Erythroblast (primary cell): Measurements from ENCODE around the gene PHACTR2.

ENCODE experiments used
- DNase-seq, 2 experiments: peaks; one replicate each; lab custom pipeline; 2025; lab: John Stamatoyannopoulos, UW
- GATA1 ChIP-seq: IDR thresholded peaks from 2 replicates; pipeline ENCODE4 v1.6.1; 2011; ENCODE audit warnings: low read depth, mild to moderate bottlenecking, control low read depth, low read length, moderate library complexity
- POLR2A ChIP-seq: IDR thresholded peaks from 2 replicates; pipeline ENCODE4 v1.6.1; 2011; ENCODE audit warnings: mild to moderate bottlenecking, low read length

PHACTR2 gene

DNA sequence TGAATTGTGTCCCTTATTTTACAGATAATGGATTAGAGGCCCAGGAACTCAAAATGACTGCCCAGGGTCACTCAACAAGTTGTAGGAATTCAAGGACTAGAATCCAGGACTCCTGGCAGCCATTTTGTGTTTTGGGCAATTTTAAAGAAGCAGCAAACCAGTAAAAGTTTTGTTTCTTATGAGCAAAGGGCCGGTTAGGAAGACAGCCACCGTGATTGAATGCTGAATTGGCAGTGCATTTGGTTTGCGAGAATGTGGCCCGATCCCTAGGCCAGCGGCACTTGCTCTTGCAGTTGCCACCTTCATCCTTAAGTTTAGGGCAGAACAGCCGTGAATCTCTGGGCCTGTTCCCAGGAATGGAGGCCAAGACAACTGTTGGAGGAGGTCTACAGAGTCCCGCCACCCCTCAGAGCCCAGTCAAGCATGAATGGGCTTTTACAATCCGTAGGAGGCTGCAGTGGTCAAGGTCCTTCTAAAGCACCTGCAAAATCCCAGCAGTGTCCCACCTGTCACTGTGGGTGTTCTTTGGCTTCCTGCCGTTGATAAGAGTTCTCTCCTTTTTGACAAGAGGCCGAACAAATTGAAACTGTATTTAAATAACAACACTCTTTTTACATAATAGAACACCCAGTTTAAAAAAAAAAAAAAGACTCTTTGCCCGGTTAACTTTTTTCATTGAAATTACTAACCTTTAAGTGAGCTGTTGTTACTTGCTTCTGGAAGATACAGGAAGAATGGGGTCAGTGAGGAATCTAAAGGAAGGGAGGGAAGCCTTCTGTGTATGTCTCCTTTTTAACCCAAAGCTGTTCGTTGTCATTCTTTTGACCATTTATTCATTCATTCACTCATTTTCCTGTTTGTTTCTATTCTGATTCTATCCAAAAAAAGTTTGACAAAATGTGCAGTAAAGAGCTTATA is 68.7 kb downstream of the PHACTR2 start:
- TF ChIP-seq GATA1 (no peak), POLR2A (no peak)
- DNase-seq: no peak

DNA sequence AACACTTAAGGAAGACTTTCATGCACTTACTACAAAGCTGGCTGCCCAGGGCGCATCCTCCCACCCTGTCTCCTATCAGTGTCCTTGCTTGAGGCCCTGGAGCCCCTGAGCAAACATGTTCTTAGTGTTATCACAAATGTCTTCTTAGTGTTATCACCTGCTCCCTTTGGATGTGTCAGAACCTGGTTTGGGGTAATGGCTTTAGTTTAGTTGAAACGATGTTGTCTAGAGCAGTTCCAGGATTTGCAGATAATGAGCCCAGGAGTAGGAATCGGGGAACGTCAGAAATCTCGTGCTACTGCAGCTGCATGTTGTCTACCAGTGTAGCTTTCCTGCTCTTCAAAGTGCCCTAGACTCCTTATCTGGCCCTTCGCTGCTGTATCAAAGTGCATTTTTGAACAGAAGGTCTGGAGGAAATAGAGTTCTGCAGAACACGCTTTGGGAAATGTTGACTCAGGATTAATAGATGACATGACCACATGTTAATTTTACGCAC is 69.6 kb downstream of the PHACTR2 start:
- peak; percentile 22 to 38 for DNase-seq
- TF ChIP-seq GATA1: no peak
- no peak for TF ChIP-seq POLR2A

DNA sequence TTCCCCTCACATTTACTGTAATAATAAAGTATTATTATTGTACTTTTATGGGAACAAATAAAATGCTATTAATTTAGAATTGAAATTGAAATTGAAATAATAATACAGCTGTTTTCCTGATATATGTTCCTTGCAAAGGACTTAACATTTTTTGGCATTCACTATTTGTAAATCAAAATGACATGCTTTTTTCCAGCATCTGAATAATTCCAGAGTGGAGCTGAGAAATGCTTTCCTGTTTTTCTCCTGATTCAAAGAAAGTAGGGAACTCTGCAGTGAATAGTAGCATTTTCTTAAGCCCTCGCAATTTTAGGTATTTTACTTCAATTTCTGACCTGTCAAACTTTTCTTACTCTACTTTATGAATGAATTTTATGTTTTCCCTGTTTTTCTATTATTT is 72.1 kb downstream of the PHACTR2 start:
- no peak for DNase-seq
- TF ChIP-seq GATA1 (no peak), POLR2A (no peak)

DNA sequence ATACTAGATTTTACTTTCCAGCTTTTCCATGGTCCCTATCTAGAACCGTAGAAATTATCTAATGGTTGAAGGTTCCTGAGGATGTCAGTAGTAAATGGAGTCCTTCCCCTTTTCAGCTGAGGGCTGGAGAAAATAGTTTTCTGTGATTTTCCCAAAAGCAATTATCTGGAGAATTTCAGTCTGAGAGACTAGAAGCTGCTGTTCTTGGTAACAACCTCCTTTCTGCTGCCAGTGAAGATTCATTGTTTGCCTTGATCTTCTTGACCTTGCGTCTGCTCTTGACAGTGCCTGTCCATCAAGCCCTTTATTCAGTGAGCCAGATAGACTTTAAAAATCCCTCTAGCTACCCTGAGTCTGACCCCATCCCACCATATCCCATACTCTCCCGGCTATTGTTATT is 73.1 kb downstream of the PHACTR2 start:
- TF ChIP-seq POLR2A (no peak), GATA1 (no peak)
- DNase-seq: no peak

DNA sequence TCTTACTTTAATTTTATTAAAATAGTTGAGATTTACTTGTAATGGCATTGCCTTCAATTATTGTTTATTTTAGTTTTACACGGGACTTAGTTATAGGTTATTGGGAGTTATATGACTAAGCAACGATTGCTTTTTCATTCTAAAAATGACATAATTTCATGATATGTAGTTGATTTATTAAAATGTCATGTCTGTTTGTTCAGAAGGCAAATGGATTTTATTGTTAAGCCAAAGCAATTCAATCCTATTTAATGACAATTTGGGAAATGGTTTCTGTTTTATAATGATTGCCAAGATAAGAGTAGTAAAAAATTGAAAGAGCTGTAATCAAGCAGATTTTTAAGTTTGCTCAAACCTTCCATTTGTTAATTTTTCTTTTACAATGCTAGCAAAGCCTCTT is 74.7 kb downstream of the PHACTR2 start:
- TF ChIP-seq GATA1: no peak
- TF ChIP-seq POLR2A: no peak
- DNase-seq: no peak

DNA sequence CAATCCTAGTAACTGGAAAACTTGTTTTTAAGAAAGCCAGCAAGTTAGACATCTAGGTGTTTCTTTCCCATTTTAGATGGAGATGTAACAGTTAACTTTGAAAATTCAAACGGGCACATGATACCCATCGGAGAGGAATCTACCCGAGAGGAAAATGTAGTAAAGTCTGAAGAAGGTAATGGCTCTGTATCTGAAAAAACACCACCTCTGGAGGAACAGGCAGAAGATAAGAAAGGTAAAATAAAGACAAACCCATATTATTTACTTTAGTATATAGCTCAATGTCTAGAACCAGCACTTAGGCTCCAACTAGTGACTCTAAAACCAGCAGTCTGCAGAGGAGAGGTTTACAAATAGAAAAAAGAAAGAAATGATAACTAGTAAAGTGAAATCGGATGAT is 75.9 kb downstream of the PHACTR2 start:
- no peak for DNase-seq
- TF ChIP-seq POLR2A (no peak), GATA1 (no peak)

DNA sequence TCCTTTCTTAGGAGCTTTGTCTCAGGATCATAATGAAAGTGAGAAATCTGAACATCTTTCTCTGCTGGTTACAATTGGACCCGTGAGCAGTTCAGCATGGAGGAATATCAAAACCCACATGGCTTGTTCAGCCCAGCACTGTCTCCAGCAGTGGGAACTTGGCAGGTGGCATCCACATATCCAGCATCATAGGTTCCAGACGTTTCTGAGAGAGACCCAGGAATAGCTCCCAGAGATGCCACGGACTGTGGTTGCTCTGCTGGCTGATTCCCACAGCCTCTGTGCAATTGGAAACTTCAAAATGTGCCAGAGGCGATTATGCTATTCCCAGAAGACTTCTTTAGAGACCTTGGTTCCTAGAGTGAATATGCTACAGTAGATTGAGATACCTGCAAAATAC is 76.4 kb downstream of the PHACTR2 start:
- no peak for DNase-seq
- no peak for TF ChIP-seq GATA1
- TF ChIP-seq POLR2A: no peak

DNA sequence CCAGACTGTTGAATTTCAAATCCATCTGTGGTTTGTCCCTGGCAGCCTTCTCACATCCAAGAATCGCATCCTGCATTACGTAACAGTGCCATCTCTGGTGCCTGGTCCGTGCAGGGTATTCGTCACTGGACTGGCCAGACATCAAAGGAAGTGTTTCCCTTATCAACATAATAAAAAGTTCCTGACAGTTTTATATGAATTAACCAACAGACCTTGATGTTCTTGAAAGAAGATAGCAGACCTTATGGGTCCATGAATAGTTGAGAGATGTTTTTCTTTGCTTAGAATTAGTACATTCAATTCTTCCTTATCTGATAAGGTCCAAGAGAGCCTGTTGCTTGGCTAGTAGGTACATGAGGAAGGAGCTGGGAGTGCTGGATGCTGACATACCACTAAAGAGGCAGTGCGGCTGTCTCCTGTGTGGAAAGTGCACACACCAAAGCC is 77.6 kb downstream of the PHACTR2 start:
- no peak for TF ChIP-seq GATA1
- TF ChIP-seq POLR2A: no peak
- no peak for DNase-seq

DNA sequence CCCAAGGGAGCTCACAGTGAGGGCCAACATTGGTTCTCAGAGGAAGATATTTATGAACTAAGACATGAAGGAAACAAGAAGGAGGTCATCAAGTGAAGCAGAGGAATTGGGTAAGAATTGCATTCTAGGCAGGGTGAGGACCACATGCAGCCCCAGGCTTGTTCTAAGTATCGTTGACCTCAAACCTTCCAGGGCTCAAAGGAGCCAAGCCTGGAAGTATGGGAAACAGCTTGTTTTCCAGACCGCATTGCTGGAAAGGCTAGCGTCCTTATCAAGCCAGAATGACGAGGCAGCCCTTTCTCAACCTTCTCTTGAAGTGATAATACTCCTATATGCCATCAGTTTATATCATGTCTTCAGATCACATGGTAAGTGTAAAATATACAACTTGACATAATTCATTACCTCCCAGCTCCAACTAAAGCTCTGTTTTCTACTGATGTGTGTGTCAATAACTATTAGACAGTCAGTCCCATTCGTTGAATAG is 79.6 kb downstream of the PHACTR2 start:
- DNase-seq: no peak
- no peak for TF ChIP-seq POLR2A
- no peak for TF ChIP-seq GATA1

DNA sequence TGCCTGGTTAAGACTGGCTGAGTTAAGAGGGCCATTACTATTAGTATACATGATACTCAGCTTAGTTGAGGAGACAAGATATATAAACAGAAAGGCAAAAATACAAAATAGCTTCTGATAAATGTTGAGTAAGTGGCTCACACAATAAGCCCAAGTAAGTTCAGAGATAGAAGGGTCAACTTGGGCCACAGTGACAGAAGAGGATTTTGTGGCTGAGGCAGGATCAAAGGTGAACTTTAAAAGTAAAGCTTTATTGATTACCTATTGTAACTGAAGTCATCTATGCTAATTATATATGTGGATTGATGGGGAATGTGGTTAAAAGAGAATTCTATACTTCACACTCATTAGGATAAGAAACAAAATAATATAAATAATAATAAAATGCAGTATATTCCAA is 80.8 kb downstream of the PHACTR2 start:
- DNase-seq: no peak
- TF ChIP-seq POLR2A (no peak), GATA1 (no peak)

DNA sequence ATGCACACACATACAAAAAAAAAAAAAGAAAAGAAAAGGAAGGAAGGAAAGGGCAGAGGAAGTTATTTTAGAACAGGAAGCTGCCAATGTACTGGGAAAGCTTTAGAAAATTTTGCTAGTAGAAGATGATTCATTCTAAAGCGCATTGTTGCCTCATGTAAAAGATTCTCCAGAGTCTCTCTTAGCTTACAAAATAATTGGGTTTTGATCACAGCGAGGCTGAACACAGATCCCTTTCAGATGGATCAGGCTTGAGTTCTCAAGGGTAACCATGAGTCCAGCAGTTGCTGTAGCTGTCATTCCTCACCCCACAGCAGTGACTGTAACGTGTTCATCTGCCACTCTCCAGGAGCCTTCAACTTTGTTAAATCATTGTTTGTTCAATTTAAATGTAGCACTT is 81.9 kb downstream of the PHACTR2 start:
- DNase-seq: no peak
- TF ChIP-seq GATA1 (no peak), POLR2A (no peak)

DNA sequence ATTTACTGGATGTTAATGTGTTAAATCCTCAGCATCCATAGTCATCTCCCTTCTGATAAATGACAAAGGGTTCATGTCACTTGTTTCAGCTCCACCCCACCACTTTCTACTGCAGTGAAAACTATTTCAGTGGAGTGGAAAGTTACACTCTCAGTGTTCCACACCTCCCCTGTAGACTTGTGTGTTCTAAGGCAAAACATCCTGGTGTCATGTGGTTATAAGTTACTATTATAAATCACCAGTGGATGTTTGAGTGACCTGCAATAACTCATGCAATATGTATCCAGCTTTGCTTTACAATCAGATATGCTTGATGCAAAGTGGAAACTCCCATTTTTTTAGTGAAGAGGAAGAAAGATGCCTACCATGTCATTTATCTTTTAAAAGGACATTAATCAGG is 83.3 kb downstream of the PHACTR2 start:
- no peak for TF ChIP-seq POLR2A
- no peak for TF ChIP-seq GATA1
- DNase-seq: no peak

DNA sequence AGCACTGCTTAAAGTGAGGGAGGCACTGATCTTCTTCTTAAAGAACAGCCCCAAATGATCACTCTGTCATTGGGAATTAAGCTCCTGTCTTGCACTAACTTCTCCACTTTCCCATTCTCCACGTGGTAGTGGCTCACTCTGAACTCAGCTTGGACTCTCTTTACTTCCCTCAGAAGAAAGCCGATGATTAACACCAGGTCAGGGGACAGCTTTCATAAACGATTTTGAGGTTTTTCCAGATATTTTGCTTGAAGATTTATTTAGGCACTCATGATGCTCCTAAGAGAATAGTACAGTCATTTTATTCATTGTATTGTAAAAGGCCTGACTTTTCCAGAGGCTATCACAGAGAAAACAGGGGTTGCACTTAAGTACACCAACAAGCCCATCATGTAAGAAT is 84.4 kb downstream of the PHACTR2 start:
- TF ChIP-seq POLR2A (no peak), GATA1 (no peak)

DNA sequence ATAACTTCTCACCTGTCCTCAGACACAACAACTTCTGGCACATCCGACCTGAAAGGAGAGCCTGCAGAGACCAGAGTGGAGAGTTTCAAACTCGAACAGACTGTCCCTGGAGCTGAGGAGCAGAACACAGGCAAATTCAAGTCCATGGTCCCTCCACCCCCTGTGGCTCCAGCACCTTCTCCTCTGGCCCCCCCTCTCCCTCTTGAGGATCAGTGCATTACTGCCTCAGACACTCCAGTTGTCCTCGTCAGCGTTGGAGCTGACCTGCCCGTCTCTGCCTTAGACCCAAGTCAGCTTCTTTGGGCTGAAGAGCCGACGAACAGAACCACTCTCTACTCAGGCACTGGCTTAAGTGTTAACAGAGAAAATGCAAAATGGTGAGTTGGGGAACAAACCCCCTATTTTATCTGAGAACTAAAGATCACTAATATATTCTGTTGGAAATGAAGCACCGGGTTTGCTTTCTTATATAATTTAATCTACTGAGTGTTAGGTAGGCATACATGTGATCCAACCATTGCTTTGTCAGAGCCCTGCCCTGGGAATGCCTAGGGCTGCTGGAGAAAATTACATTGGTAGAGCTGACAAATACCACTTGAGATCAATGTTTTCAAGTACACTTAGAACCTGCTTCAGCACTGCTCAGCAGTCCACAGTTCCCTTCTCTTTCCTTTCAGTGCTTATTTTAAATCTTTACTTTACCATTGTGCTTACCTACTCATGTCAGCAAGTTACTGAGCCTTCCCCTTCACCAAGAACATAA is 87.8 kb downstream of the PHACTR2 start:
- no peak for DNase-seq
- no peak for TF ChIP-seq GATA1
- no peak for TF ChIP-seq POLR2A

More for the DNA sequence above, 84.4 kb downstream of the PHACTR2 start:
- no peak for DNase-seq
